HepG2 (cell line): Measurements from ENCODE around the gene WDR37. TPM values are rescaled to one million over a fixed set of nuclear protein-coding genes. Genes with fewer than 3 reads are reported as not detected.
A peak's percentile ranks its signal among the peaks of the same experiment; 100 is the strongest.

Source experiments
- BHLHE40 ChIP-seq: IDR thresholded peaks from 2 replicates; pipeline ENCODE4 v1.6.1; 2011; ENCODE audit warnings: low read length, improper control_type of control experiment
- ELF4 ChIP-seq: sonication (generic); formaldehyde crosslinking; IDR thresholded peaks from 2 replicates; pipeline ENCODE4 v1.5.0; 2020; ENCODE audit warnings: missing genetic modification reagents, mild to moderate bottlenecking, moderate library complexity, borderline replicate concordance
- ETS1 ChIP-seq: sonication (generic); formaldehyde crosslinking; IDR thresholded peaks from 2 replicates; pipeline ENCODE4 v1.4.0; 2020; ENCODE audit warnings: missing genetic modification reagents
- ETV6 ChIP-seq: sonication (generic); formaldehyde crosslinking; conservative IDR thresholded peaks from 2 replicates; pipeline ENCODE4 v1.4.0; 2020; ENCODE audit warnings: missing genetic modification reagents
- HDAC2 ChIP-seq: sonication (generic); formaldehyde crosslinking; IDR thresholded peaks from 2 replicates; pipeline ENCODE4 v1.4.0; 2020; ENCODE audit warnings: missing genetic modification reagents
- MIER3 ChIP-seq: IDR thresholded peaks from 2 replicates; pipeline ENCODE4 v1.6.1; 2016; ENCODE audit warnings: missing compliant biosample characterization, borderline replicate concordance
- MYNN ChIP-seq: sonication (generic); formaldehyde crosslinking; IDR thresholded peaks from 2 replicates; pipeline ENCODE4 v1.4.0; 2020; ENCODE audit warnings: mild to moderate bottlenecking, low read depth, missing genetic modification reagents
- ONECUT2 ChIP-seq: sonication (generic); formaldehyde crosslinking; IDR thresholded peaks from 2 replicates; pipeline ENCODE4 v1.4.0; 2020; ENCODE audit warnings: missing genetic modification reagents
- SETDB1 ChIP-seq: sonication (generic); formaldehyde crosslinking; IDR thresholded peaks from 2 replicates; pipeline ENCODE4 v1.5.1; 2020; ENCODE audit warnings: missing genetic modification reagents, mild to moderate bottlenecking, borderline replicate concordance
- SIX1 ChIP-seq: sonication (generic); formaldehyde crosslinking; IDR thresholded peaks from 2 replicates; pipeline ENCODE4 v1.4.0; 2020; ENCODE audit warnings: missing genetic modification reagents, borderline replicate concordance
- SP5 ChIP-seq: IDR thresholded peaks from 2 replicates; pipeline ENCODE4 v1.6.1; 2016; ENCODE audit warnings: low read depth, borderline replicate concordance
- ZC3H13 ChIP-seq: sonication (generic); formaldehyde crosslinking; IDR thresholded peaks from 2 replicates; pipeline ENCODE4 v1.8.1; 2023; ENCODE audit warnings: mild to moderate bottlenecking, missing genetic modification reagents, moderate library complexity
- ZC3H4 ChIP-seq: sonication (generic); formaldehyde crosslinking; IDR thresholded peaks from 2 replicates; pipeline ENCODE4 v1.4.0; 2020; ENCODE audit warnings: missing genetic modification reagents, borderline replicate concordance
- ZNF296 ChIP-seq: sonication (generic); formaldehyde crosslinking; conservative IDR thresholded peaks from 2 replicates; pipeline ENCODE4 v1.5.0; 2020; ENCODE audit warnings: mild to moderate bottlenecking, missing genetic modification reagents
- ZNF33B ChIP-seq: sonication (generic); formaldehyde crosslinking; IDR thresholded peaks from 2 replicates; pipeline ENCODE4 v1.5.1; 2020; ENCODE audit warnings: mild to moderate bottlenecking, missing genetic modification reagents
- ZNF446 ChIP-seq: sonication (generic); formaldehyde crosslinking; IDR thresholded peaks from 2 replicates; pipeline ENCODE4 v1.5.0; 2020; ENCODE audit warnings: mild to moderate bottlenecking, missing genetic modification reagents
- ZNF709 ChIP-seq: sonication (generic); formaldehyde crosslinking; IDR thresholded peaks from 2 replicates; pipeline ENCODE4 v1.5.0; 2020; ENCODE audit warnings: mild to moderate bottlenecking, missing genetic modification reagents
- polyA plus RNA-seq, 8 experiments: library from polyadenylated mRNA; depleted of rRNA in 3 of 8; stranded (reverse) in 7 of 8; unstranded in 1 of 8; fragments of >200 nt; fragmentation: Illumina TruSeq in 4 of 8; extraction: Trizol in 4 of 8; gene quantifications; 2 replicates each; pipeline versions ENCODE4 v1.2.1 to v1.2.3, GENCODE V29; 2011 to 2016; ENCODE audit warnings: low read depth in 4 of 8, missing spikeins in 1 of 8, mixed read lengths in 1 of 8; ENCODE audit not compliant: insufficient read depth in 1 of 8
- total RNA-seq, 5 experiments: library from RNA; depleted of rRNA; stranded (reverse); fragments of >200 nt; fragmentation: Illumina TruSeq; extraction: Trizol; gene quantifications; 2 replicates each; pipeline ENCODE4 v1.2.3, GENCODE V29; 2016; ENCODE audit warnings: low read depth in 1 of 5
- TF ChIP-seq, protein P1 (sequence below): sonication (generic); formaldehyde crosslinking; IDR thresholded peaks from 2 replicates; pipeline ENCODE4 v1.8.0; 2022; ENCODE audit warnings: mild to moderate bottlenecking, missing genetic modification reagents
- TF ChIP-seq, protein P2 (sequence below): sonication (generic); formaldehyde crosslinking; IDR thresholded peaks from 2 replicates; pipeline ENCODE4 v1.4.0; 2020; ENCODE audit warnings: mild to moderate bottlenecking, missing genetic modification reagents

WDR37 gene
- total and polyA plus RNA-seq, 2 of the 13 experiments (the other 11 are each of a cell fraction or from before 2014, with no cell fraction given): 5.9 to 7.5 TPM

DNA sequence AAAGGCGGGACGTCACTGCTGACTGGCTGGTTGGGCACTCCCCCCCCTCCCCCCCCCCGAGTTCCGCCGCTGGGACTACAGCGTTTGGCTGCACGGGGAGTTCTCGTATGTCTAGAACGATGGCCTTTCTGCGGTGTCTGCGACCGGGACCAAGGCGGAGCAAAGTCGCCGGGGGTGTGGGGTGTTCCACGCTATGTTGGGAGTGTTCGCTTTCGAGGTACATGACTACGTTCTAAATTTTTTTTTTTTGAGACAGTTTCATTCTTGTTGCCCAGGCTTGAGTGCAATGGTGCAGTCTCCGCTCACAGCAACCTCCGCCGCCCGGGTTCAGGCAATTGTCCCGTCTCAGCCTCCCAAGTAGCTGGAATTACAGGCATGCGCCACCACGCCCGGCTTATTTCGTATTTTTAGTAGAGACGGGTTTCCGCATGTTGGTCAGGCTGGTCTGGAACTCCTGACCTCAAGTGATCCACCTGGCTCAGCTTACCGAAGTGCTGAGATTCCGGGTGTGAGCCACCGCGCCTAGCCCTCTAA, 6.7 kb upstream of the WDR37 start (continued):
- TF ChIP-seq ETS1 (CRISPR knock-in tag) (no peak), SETDB1 (CRISPR knock-in tag) (no peak), ELF4 (CRISPR knock-in tag) (no peak), ZC3H13 (0 out of 2 replicates have a peak, but pooled peaks have one; percentile 12), ZNF446 (CRISPR knock-in tag) (no peak), MYNN (CRISPR knock-in tag) (no peak), ZNF709 (CRISPR knock-in tag) (no peak), ZC3H4 (CRISPR knock-in tag) (0 out of 2 replicates have a peak, but pooled peaks have one; percentile 51), ZNF33B (CRISPR knock-in tag) (0 out of 2 replicates have a peak, but pooled peaks have one; percentile 15), ONECUT2 (CRISPR knock-in tag) (0 out of 2 replicates have a peak, but pooled peaks have one; percentile 3), SIX1 (CRISPR knock-in tag) (no peak), BHLHE40 (no peak; the same call in 1 of the 2 replicates), SP5 (CRISPR knock-in tag) (no peak), HDAC2 (CRISPR knock-in tag) (no peak), MIER3 (no peak), ZNF296 (no peak), ETV6 (no peak)
- TF ChIP-seq, protein P1, sequence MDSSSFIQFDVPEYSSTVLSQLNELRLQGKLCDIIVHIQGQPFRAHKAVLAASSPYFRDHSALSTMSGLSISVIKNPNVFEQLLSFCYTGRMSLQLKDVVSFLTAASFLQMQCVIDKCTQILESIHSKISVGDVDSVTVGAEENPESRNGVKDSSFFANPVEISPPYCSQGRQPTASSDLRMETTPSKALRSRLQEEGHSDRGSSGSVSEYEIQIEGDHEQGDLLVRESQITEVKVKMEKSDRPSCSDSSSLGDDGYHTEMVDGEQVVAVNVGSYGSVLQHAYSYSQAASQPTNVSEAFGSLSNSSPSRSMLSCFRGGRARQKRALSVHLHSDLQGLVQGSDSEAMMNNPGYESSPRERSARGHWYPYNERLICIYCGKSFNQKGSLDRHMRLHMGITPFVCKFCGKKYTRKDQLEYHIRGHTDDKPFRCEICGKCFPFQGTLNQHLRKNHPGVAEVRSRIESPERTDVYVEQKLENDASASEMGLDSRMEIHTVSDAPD (CRISPR knock-in tag): no peak
- TF ChIP-seq, protein P2, sequence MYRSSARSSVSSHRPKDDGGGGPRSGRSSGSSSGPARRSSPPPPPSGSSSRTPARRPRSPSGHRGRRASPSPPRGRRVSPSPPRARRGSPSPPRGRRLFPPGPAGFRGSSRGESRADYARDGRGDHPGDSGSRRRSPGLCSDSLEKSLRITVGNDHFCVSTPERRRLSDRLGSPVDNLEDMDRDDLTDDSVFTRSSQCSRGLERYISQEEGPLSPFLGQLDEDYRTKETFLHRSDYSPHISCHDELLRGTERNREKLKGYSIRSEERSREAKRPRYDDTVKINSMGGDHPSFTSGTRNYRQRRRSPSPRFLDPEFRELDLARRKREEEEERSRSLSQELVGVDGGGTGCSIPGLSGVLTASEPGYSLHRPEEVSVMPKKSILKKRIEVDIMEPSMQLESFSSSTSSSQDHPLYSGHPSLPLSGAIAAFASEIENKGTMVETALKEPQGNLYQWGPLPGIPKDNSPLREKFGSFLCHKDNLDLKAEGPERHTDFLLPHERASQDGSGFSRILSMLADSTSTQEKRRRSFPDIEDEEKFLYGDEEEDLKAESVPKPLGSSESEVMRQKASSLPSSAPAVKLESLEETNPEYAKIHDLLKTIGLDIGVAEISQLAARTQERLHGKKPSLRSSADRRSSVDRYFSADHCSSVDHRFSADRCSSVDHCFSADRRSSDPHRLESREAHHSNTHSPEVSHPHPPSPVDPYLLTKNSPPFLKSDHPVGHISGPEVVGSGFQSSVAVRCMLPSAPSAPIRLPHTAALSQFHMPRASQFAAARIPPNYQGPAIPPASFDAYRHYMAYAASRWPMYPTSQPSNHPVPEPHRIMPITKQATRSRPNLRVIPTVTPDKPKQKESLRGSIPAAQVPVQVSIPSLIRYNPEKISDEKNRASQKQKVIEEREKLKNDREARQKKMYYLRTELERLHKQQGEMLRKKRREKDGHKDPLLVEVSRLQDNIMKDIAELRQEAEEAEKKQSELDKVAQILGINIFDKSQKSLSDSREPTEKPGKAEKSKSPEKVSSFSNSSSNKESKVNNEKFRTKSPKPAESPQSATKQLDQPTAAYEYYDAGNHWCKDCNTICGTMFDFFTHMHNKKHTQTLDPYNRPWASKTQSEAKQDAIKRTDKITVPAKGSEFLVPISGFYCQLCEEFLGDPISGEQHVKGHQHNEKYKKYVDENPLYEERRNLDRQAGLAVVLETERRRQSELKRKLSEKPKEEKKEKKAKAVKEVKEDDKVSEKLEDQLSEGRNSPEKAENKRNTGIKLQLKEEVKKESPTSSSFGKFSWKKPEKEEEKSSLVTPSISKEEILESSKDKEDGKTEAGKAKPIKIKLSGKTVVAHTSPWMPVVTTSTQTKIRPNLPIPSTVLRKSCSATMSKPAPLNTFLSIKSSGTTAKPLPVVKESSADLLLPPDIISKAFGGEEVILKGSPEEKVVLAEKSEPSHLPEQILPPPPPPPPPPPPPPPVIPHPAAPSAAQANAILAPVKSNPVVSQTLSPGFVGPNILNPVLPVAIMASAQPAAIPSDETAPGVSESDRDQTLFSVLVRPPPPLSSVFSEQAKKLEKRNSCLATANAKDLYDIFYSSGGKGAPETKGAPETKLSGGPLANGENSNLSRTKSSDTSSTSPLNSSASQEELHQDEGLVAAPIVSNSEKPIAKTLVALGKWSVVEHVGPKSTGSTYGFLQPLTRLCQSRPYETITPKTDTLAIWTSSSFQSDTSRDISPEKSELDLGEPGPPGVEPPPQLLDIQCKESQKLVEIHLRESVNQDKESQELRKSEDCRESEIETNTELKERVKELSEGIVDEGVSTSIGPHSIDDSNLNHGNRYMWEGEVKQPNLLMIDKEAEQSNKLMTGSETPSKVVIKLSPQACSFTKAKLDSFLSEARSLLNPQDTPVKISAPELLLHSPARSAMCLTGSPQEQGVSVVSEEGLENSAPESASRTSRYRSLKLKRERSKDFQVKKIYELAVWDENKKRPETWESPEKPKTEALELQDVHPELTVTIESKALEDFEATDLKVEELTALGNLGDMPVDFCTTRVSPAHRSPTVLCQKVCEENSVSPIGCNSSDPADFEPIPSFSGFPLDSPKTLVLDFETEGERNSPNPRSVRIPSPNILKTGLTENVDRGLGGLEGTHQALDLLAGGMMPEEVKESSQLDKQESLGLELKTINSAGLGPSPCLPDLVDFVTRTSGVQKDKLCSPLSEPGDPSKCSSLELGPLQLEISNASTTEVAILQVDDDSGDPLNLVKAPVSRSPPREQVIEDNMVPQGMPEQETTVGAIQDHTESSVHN: peak; percentile 0; the same call in 1 of the 2 replicates
